Activated CD8-positive, alpha-beta memory T cell treated with anti-CD3 and anti-CD28 coated beads for 48 hours (primary cell): ENCODE results near the gene OCIAD1.
"Not testable (repeated sequence)": the region's sequence is repeated elsewhere in the genome, so short reads cannot be mapped to it uniquely, and the experiment has no call there.

Source experiments
- DNase-seq, 3 experiments: peaks; one replicate each; pipeline ENCODE4 v3.0.0-alpha.2; 2020; ENCODE audit warnings: low read depth in 2 of 3, low spot score in 2 of 3

The OCIAD1 gene

DNA sequence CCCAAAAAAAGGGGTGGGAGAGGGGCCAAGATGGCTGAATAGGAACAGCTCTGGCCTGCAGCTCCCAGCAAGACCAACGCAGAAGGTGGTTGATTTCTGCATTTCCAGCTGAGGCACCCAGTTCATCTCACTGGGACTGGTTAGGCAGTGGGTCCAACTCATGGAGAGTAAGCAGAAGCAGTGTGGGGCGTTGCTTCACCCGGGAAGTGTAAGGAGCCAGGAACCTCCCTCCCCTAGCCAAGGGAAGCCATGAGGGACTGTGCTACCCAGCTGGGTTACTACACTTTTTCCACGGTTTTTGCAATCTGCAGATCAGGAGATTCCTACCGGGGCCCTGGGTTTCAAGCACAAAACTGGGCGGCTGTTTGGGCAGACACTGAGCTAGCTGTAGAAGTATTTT is 13.9 kb upstream of the OCIAD1 start:
- no peak for DNase-seq

DNA sequence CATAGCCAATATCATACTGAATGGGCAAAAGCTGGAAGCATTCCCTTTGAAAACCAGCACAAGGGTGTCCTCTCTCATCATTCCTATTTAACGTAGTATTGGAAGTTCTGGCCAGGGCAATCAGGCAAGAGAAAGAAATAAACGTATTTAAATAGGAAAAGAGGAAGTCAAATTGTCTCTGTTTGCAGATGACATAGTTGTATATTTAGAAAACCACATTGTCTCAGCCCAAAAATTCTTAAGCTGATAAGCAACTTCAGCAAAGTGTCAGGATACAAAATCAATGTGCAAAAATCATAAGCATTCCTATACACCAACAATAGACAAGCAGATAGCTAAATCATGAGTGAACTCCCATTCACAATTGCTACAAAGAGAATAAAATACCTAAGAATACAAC is 9.5 kb upstream of the OCIAD1 start:
- DNase-seq = not testable (repeated sequence)

DNA sequence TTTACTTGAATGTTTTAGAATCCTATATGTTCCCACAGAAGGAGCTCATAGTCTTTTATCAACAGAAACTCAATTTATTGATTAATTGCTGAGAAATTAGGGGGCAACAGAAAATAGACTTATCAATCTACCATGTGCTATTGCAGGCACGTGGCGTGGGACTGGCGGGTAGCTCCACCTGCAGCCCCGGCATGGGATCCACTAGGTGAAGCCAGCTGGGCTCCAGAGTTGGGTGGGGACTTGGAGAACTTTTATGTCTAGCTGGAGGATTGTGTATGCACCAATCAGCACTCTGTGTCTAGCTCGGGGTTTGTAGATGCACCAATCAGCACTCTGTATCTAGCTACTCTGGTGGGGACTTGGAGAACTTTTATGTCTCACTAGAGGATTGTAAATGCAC is 3.3 kb upstream of the OCIAD1 start:
- no peak for DNase-seq

DNA sequence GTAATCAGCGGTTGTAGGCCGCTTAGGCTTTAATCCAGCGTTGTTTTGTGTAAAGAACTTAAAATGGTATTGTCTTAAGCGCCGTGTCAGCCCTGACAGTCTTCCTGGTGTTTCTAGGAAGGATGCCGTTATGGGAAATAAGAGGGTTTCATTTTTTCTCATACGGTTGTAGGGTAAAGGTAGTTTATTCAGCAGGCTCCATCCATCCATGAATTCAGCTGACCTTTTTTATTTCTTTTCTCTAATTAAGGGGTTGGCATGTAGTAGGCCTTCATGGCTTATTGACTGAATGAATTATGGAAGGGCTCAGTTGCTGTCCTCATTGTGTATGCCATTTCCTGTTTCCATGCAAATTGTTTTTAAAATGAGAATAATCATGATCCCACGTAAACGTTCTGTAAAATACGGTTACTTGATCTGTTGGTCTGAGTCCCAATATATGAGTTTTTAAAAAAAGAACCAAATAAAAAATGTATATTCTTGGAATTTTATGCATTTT is 693 bp downstream of the OCIAD1 start:
- DNase-seq = no peak

DNA sequence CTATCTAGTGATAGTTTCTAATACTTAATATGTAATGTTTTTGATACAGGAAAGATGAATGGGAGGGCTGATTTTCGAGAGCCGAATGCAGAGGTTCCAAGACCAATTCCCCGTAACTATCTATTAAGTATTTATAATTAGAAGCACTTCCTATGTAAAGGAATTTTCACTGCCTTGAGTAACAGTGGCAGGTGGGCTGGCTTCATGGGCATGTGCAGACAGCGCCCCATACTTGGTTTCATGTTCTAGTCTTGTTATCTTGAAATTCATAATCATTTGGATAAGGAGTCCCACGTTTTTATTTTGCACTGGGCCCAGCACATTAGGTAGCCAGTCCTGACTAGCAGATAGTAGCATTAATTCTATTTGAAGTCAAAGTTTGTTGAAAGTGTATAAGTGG is 1.7 kb downstream of the OCIAD1 start:
- no peak for DNase-seq

DNA sequence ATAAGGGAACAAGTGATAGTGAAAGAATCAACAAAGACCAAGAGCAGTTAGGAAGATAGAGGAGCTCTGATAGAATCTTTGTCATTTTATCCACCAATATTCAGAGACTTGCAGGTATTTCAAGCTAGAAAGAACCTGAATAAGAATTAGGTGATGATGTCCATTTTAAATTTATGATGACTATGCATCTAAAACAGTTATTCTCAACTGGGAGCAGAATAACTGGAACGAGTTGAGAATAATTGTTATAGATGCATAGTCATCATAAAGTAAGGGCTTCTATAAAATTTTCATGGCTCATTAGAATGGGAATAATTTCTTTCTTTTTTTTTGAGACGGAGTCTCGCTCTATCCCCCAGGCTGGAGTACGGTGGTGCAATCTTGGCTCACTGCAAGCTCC is 5.8 kb downstream of the OCIAD1 start:
- DNase-seq = no peak

DNA sequence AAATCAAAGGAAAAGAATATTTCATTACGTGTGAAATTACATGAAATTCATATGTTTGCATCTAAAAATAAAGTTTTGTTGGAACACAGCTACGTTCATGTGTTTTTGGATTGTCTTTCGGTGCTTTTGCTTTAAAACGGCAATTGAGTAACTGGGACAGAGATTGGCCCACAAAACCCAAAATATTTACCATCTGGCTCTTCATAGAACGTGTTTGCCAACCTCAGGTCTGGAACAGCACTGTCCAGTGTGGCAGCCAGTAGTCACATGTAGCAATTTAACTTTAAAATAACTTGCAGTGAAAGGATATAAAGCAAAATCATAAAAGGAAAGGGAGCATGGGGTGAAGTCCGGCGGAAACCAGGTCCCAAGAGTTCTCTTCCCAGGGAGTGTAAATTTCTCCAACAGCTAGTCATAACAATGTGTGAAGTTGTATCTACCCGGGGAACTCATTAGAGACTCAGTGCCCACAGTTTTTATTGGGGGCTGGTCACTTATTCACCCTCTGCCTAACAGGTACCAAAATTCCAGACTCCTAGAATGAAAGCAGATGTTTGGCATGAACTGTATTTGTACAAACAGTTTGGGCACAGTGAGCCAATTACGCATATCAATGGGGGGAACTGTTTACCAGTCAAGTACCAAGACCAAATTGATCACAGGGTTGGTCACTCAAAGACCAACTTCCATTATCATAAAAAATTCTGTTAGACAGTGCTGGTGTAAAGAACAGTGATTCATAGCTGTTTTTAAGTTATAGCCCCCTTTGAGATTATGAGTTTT is 10.3 kb downstream of the OCIAD1 start:
- no peak for DNase-seq

DNA sequence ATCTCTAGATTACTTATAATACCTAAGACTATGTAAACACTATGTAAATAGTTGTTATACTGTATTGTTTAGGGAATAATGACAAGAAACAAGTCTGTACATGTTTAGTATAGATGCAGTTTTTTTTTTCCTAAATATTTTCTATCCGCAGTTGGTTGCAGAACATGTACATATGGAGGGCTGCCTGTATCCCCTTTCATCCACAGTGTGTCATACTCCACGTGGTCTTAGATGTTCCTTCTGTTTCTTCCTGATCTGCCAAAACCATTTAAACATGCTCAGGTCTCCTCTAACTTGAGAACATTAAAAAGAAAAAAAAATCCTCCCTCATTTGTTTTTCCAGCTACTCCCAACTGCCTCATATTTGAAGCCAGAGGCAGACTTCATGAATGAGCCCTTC is 14.0 kb downstream of the OCIAD1 start:
- no peak for DNase-seq

DNA sequence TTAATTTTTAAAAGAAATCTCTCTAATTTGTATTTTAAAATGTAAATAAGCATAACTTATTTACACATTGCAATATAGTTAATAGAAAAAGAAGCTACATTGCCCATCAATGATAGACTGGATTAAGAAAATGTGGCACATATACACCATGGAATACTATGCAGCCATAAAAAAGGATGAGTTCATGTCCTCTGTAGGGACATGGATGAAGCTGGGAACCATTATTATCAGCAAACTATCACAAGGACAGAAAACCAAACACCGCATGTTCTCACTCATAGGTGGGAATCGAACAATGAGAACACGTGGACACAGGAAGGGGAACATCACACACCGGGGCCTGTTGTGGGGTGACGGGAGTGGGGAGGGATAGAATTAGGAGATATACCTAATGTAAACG is 17.9 kb downstream of the OCIAD1 start:
- not testable (repeated sequence) for DNase-seq

DNA sequence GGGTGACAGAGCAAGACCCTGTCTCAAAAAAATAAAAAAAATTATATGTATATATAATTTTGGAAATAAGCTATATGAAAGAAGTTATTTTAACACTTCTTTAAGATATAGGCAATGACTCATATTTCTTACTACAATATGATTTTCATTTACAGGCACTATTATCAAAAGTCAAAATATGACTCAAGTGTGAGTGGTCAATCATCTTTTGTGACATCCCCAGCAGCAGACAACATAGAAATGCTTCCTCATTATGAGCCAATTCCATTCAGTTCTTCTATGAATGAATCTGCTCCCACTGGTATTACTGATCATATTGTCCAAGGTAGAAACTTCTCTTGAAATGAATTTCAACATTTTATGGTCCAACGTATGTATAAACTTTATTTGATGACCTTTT is 20.8 kb downstream of the OCIAD1 start:
- DNase-seq = no peak

DNA sequence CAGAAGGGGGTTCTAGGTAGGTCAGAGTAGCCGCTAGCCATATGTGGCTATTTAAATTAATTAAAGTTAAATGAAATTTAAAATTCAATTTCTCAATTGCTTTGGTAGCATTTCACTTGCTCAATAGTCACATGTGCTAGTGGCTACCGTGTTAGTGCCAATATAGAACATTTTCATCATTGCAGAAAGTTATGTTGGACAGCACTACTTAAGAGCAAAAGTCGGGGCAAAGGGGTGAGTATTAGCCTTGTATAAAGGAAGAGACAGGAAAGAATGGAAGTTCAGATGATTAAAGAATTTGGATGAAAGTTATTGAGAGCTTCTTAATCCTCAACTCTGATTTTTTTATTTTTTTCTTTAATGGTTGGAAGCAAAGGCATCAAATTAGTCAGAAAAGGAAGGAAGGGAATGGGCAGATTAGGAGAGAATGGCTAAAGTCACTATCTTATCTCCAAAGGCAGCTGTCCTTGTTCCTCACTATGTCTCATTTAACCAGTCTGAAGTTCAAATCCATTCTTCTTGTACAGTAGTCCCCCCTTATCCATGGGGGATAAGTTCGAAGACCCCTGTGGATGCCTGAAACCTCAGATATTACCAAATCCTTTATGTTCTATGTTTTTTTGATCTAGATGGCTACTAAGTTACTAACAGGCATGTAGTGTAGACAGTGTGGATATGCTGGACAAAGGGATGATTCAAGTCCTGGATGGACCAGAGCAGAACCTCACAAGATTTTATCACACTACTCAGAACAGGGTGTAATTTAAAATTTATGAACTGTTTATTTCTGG is 22.9 kb downstream of the OCIAD1 start:
- DNase-seq = no peak

DNA sequence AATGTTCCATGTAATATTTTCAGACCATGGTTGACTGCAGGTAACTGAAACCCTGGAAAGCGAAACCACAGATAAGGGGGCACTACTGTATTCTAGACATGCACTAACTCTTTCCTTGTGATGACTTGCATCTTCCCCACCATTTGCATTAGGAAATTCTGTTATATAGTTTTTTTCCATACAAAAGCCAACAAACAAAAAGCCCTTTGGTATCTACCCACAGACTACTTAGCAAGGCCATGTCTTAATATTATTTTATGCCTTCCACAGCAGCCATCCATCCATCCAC is 23.5 kb downstream of the OCIAD1 start:
- DNase-seq = no peak

DNA sequence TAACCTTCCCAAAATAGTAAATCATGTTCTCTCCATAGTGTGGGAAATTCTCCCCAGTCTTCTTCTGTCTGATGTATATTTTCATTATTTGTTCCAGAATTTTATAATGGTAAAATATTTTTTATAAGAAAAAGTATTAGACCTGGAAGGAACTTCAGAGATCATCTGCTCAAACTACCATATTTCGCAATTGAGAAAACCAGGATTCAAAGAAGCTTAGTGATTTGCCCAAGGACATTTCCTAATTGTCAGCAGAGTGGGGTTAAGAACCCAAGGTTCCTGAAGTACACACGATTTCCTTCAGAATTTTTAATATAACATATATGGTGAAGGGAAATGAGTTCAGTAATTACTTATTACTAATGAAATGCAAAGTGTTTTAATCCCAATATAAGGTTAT is 24.1 kb downstream of the OCIAD1 start:
- DNase-seq = no peak

DNA sequence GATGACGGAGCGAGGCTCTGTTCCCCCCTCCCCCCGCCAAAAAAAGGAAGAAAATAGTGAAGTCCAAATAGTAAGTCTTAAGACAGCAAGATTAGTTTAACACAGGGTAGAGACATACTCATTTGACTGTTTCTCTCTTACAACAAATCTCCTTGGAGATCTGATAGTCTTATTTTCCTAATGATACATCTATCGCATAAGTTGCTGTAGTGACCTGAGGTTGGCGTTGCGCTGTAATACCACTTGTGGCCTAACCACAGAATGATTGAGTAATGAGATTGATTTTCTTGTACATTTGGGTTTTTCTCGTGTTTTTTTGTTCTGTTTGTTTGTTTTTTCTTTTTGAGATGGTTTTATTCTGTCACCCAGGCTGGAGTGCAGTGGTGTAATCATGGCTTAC is 27.2 kb downstream of the OCIAD1 start:
- no peak for DNase-seq

DNA sequence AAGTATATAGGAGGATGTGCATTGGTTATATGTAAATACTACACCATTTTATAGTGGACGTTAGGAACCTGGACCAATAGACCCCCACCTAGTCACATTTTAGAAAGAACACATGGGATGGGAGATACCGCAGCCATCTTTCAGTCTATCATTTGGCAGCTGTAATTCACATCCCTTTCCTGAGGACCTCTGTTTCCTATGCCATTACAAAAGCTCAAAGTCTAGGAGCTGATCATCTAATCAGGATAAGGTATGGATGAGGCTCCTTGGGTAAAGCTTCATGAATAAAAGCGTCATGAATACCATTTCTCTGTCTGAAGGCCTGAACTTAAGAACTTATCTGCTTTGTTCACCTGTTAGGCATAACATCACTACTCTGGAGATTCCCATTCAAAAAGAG is 31.1 kb downstream of the OCIAD1 start:
- DNase-seq = no peak

DNA sequence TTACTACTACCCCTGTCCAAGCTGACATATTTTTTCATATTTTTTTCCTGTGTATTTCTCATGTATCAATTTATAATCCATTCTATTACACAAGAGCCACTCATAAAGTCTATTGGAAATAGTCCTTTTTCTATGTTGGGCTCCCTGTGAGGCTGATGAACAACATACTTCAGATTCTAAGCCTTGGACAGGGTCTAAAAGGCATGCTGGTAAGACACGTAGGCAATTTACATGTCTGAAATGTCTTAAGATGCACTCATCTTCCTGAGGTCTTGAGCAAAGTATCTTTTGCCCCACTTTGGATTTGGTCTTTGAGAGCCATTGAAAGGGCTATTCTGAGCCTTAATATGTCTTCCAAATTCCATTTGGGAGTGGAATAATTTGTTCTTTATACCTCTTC is 31.8 kb downstream of the OCIAD1 start:
- DNase-seq = no peak

DNA sequence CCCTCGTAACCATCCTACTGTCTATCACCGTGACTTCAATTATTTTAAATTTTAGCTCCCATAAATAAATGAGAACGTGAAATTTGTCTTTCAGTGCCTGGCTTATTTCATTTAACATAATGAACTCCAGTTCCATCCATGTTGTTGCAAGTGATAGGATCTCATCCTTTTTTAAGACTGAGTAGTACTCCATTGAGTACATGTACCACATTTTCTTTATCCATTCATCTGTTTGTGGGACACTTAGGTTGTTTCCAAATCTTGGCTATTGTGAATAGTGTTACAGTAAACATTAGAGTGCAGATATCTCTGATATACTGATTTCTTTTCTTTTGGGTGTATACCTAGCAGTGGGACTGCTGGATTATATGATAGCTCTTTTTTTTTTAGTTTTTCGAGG is 32.8 kb downstream of the OCIAD1 start:
- DNase-seq = no peak

DNA sequence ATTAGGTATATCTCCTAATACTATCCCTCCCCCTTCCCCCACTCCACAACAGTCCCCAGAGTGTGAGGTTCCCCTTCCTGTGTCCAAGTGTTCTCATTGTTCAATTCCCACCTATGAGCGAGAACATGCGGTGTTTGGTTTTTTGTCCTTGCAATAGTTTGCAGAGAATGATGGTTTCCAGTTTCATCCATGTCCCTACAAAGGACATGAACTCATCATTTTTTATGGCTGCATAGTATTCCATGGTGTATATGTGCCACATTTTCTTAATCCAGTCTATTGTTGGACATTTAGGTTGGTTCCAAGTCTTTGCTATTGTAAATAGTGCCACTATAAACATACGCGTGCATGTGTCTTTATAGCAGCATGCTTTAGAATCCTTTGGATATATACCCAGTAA is 33.8 kb downstream of the OCIAD1 start:
- DNase-seq = not testable (repeated sequence)

DNA sequence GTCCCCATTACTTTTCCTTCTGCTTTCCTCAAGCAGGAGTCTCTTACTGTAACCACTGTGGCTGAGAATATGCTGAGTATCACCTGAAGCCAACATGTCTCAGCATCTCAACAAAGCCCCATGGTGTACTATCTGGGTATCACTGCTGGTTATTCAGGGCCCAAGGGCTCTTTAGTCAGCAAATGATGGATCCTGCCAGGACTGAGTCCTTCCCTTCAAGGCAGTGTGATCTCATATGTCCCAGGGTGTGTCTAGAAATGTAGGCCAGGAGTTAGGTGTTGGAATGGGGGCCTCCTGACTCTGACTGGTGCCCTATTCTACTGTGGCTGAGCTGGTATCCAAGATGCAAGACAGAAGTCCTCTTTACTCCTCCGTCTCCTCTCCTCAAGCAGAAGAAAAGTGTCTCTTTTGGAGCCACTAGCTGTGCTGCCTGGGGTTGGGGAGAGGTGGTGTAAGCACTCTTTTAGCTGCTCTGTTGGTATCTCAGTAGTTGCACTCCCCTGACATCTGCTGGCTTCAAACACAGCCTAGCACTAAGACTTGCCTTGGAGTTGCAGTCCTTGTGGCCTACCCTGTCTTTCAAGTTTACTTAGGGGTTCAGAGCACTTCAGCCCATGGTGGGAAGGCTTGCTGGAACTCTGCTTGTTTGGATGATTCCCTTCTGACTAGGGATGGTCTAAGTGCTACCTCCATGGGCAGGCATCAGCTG is 47.1 kb downstream of the OCIAD1 start:
- no peak for DNase-seq

DNA sequence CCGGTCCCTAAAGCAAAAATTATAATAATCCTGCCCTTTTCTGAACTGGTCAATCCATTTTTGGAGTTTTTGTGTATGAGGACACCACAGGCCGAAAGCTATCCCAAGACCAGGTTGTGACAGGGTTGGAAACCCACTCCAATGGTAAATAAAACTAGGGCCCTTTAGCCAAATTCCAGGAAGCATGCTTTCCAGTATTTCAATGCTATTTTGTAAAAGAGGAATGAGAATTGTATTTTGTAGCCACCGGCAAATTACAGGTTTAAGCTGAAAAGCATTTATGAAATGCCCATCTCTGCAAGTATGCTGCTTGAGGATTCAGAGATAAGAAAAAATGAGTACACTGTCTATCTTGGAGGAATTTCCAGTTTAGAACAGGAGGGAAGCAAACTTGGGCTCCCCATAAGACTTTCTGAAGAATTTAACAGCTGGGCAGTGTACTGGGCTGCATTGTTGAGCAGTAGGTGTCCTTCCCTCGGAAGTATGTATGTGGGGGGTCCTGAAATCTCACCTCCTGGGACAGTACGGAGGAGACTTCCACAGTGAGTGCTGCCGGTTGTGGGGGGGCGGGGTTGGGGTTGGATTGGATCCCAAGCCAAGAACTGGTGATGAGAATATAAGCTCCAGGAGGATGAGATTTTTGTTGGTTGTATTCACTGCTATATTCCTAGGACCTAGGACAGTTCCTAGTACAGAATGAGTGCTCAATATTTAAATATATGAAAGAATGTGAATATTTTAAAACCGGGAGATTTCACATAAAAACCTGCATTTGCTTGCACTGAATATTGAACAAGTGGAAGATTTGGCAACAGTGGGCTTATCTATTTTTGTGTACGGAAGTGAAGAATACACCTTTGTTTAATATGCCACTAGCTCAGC is 48.9 kb downstream of the OCIAD1 start:
- no peak for DNase-seq

DNA sequence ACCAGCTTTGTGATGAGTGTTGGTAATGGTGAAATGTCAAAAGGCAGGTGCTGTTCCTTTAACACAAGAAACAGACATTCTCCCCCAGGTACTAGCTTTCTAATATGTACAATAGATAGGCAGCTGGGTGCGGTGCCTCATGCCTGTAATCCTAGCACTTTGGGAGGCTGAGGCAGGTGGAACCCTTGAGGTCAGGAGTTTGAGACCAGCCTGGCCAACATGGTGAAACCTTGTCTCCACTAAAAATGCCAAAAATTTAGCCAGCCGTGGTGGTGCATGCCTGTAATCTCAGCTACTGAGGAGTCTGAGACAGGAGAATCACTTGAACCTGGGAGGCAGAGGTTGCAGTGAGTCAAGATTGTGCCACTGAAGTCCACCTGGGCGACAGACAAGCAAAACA is 50.8 kb downstream of the OCIAD1 start:
- not testable (repeated sequence) for DNase-seq
